HT1080 (cell line): ENCODE results near the gene FARP1. TPM values are rescaled to one million over a fixed set of nuclear protein-coding genes. Genes with fewer than 3 reads are reported as not detected.

ENCODE experiments used
- DNase-seq: peaks from one replicate; pipeline ENCODE4 v3.0.0-alpha.2; 2015; ENCODE audit warnings: low read depth
- total RNA-seq: library from RNA; depleted of rRNA; stranded (reverse); fragments of >200 nt; shearing (Covaris generic); gene quantifications from 2 replicates; pipeline ENCODE4 v1.2.3, GENCODE V29; 2014

The FARP1 gene
- total RNA-seq, 1 experiment from 2014 or later, result 17.7 TPM

DNA sequence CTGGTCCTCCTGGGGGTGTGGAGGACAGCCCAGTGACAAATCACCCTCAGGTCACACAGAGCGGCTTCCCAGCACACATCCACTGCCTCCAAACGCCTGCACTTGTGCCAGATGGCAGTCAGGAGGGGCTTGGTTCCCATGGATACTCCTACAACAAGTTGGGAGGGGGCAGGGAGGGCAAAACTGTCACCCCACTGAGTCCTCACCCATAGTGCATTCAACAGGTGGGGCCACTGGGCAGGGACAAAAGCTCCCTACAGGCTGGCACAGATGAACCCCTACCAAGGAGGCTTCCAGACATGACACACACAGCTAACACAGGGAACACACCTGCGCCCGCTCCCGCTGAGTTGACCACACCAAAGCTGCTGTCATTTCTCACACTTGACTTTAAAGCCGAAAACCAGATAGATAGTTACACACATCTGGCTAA lies 313.5 kb downstream of the FARP1 start:
- no peak for DNase-seq

DNA sequence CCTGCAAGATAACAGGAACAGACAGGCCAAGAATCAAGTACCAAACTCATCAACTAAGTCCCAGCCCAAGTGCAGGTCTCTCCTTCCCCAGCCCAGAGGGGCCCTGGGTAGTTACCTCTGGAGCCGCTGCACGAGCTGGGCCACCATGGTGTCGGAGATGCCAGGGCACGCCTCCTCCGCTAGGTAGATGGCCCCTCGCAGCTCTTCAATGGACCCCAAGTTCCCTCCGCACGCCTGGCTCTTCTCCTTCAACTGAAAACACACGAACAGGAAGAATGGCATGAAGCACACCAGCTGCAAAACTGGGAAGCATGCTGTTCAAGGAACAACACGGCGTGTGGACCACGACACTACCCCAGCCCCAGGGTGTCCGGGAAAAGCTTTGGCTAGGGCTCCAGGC lies 314.2 kb downstream of the FARP1 start:
- no peak for DNase-seq

DNA sequence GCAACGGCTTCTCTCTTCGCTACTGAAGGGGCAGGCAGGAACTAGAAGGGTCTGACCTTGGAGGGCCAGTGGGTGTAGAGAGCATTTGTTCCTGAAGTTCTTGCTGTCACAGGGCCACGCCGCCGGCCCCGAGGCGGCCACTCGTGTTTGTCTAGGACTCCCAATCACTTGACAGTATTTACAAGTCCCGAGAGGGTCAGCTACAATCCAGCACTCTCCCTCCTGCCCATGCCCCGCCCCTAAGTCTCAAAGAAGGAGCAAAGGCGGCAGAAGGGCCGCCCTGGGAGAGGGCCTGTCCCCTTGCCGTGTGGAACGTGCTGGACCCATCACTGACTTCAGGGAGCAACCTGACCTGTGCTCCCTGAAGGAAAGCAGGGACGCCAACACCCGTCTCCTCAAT lies 315.5 kb downstream of the FARP1 start:
- no peak for DNase-seq

DNA sequence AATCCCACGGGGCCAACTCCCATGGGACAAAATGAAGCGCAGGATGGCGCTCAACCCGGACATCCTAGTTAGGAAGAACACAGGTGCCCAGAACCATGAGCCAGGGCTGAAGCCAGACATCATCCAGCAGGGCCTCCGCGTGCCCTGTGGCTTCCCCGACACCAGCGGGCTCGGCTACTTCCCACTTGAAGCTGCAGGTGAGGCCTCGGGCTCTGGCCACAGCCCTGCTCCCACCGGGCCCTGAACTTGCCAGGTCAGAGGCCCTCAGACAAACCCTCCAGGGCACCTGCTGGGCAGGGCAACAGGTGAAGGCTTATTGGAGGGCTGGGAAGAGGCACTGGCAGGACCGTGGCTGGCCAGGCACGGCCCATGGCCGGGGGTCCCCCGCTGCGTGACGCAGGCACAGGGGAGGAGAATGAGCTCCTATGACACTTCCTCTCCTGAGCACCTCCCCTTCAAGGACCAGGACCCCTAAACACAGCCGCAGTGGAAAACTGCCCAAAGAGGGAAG lies 316.3 kb downstream of the FARP1 start:
- no peak for DNase-seq

DNA sequence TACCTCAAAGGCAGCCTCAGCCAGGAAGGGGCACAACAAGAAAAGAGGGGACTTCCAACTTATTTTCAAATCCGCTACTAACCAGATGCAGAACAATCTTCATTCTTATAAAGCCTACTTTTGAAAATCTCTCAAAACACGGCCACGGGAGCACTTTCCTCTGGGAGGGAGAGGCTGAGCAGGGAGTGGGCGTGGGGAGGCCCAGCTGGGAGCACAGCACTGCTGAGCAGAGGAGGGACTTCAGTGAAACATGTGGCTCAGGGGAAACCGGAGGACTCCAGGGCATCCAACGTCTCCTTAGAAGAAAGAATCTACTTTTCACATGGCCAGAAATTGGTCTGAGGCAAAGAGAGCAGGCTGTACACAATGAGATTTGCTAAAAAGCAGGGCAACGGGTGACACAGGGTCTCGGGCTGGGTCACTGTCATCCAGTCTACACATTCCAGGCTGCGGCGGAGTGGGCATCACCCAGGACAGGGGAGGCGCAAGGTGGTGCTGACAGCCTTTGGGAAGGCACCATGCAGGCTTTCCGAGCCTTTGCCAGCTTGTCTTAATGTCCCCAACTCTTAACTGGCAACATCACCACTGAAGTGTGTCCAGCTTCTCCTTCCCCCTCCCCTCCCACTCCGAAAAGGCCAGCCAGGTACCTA lies 317.0 kb downstream of the FARP1 start:
- DNase-seq, result no peak

DNA sequence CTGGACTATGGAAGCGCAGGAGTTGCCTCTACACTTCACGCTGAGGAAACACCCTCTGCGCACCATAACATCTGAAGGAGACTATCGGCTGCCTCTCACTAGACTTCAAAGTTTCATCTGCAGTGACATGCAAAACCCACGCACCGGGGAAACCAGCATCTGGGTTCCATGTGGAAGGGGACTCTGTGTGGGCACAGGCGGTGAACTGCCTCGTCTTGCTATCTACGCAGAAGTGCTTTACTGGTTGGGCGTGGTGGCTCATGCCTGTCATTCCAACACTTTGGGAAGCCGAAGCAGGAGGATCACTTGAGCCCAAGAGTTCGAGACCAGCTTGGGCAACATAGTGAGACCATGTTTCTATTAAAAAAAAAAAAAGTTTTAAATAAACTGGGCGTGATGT lies 317.6 kb downstream of the FARP1 start:
- no peak for DNase-seq

DNA sequence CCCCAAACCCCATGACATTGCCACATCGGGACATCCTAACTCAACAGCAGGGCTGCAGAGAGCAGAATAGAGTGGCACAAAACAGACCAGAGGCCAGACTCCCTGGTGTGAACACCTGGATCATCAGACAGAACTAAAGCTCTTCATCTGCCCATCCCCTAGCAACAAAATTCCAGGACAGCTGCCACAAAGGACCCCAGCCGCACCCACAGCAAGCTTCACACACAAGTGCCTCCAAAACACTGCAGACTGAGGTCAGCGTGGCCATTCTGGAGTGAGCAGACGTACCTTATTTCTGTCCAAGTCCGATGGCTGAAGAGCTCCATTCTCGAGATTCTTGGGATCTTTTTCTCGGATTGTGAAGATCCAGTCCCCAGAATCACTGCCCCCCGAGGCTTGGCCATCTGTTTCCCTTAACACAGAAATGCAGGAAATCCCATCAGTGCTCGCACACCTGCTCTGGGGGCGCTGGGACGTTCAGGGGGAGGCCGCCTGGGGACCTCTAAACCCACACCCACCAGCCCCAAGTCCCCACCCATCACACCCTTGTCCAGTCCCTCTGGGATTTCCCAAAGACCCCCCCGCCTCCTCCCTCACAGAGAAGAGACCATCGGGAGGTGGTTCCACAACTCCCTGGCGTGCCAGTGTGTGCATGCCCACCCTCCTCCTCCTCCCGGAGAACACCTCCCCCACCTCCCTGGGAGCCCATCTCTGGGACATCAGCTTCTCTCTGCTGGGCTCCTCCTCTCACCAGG lies 318.8 kb downstream of the FARP1 start:
- no peak for DNase-seq

DNA sequence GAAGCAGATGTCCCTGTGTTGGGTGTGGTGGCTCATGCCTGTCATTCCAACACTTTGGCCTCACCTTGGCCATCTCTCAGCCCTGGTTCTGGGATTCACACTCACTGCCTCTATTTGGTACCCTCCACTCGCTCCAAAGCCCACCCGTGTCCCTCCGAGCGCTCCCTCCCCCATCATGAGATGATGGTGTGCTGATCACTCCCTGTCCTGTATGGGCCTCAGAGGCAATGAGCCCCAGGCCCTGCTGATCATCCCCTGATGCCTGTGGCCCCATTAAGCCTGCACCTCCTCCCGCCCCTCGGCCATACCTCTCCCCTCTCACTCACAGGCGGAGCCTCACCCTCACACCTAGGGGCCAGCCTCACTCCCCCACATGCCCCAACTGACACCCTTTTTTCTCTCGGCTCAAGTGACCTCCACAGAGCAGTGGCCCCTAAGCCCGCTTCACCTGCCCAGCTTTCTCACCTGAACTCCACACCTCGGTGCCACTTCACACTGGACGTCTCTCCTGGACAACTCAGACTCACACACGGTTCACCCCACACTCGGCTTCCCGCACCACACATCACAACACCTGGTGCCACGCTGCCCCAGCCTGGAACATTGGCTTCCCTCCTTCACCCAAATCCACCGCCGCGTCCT lies 319.5 kb downstream of the FARP1 start:
- no peak for DNase-seq

DNA sequence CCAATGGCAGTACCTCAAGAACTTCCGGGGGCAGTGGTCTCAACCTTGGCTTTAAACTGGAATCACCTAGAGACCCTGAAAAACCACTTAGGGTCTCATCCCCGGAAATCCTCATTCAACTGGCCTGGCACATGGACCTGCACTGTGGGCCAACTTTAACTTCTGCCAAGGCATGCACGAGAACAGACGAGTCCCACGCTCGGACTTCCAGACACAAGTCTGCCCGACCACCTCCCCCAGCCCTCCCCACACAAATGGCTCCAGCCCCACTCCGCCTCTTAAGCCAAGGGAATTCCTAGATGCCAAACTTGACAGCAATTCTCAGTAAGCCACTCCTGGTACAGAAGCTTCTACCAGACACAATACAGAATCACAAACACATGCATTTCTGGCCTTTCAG lies 320.1 kb downstream of the FARP1 start:
- DNase-seq, result no peak

DNA sequence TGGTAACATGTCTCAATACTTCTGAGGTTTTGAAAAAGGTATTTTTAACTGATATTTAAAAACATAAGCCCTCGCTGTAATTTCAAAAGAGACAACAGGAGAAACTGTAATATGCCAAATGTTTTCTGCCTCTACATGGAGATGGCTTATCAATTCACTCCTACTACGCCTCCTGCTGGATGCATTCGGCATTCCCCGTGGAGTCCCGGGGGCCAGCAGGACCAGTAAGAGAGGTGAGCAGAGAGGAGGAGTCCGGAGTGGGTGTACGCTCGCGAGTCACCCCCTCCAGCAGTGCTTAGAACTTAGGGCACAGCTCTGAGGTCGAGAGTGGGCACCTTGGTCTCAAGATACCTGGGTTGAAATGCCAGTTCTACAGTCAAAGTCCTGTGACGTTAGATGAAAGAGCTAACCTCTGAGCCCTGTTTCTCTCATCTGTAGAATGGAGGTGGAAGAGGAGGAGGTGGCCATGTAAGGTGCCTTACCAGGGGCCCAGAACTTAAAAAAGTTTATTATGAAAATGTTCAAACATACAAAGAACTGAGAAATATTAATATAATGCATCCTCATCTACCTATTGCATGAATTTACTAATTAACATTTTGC lies 323.8 kb downstream of the FARP1 start:
- DNase-seq, result peak; percentile 63

DNA sequence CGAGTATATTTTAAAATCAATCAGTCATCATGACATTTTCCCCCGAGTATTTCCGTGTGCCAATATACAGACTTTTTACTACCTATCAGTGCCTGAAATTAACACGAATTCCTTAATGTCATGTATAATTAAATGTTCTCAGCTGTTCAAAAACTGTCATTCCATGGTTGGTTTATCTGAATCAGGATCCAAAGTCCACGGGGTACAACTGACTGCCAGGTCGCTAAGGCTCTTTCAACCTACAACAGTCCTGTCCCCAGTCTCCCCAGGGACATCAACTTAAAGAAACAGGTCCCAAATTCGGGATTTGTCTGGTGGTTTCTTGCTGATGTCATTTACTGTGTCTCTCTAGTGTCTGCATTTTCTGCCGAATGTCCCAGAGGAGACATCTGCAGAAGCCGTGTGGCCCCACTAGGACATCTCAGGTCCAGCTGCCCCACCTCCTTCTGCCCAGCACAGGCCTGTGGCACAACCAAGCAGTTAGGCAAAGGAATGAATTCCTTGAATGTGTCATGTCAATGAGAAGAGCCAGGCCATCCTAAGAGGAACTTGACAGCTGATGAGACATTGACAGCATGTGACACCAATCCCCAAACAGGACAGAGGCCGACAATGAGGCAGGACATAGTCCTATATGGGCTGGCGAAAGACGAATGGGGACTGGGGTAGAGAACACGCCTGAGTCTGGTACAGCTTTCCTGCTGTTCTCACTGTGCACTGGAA lies 324.5 kb downstream of the FARP1 start:
- no peak for DNase-seq

DNA sequence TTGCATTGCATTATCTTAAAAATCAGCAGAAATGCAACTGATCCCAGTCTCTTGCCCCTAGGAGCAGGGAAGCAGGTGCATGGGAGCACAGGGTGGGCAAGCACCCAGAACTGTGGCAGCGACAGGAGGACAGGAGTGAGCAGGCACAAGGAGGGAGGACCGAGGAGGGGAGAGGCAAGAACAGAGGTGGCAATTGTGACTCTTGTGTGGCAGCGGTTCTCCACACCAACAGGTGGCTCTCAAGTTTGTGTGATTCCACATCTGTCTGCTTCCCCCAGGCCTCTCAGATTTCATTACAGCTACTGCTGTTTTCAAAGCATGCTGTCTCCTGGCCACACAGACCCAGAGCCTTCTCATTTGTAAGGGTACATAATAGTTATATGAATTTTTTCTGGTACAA lies 325.5 kb downstream of the FARP1 start:
- no peak for DNase-seq

DNA sequence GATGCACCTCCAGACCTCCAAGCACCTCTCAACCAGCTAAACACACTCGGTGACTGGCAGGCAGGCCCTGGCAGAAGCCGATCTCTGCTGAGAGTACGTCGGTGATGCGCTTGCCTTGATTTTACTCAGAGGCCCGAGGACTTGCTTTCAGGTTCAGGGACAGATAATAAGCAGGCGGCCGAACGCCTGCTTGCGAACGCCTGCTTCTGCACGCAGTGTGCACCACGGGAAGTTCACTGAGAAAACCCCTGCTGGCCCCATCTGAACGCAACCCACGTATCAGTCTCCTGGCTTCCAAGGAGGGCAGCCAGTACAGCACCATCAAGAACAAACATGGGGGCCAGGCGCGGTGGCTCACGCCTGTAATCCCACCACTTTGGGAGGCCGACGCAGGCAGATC lies 326.0 kb downstream of the FARP1 start:
- no peak for DNase-seq

DNA sequence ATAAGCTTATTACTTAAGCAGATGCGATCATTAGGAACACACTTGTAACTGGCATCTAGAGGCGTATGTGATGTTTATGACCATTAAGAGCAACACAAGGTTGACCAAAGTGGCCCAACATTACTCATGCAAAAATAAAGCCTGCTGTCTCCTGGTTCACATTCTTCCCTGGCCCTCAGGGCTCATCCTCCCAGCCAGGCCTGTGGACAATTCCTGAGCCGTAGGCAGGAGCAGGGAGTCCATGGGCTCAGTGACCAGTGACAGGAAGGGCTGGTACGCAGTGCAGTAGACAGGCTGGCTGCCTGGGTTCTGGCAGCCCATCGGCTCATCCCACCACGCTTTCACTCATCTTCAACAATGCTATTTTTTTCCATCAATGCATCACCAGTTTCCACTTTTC lies 328.0 kb downstream of the FARP1 start:
- DNase-seq, result no peak

DNA sequence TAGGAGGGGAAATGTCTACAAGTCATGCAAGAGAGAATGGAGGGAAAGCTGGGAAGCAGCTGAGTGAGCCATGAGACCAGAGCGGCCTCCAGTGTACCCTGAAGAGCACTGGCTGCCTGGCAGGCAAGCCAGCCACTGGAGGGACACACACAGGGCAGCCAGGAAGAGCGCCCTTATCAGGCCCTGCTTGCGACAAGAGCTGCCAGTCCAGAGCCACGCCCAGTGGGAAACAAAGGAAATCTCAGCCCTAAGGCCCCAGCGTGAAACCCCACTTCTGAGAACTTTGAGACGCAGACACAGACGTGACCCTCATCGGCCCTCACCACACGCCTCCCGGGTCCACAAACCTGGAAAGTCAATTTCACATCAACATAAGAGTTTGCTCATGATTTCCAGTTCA lies 329.0 kb downstream of the FARP1 start:
- DNase-seq, result no peak

DNA sequence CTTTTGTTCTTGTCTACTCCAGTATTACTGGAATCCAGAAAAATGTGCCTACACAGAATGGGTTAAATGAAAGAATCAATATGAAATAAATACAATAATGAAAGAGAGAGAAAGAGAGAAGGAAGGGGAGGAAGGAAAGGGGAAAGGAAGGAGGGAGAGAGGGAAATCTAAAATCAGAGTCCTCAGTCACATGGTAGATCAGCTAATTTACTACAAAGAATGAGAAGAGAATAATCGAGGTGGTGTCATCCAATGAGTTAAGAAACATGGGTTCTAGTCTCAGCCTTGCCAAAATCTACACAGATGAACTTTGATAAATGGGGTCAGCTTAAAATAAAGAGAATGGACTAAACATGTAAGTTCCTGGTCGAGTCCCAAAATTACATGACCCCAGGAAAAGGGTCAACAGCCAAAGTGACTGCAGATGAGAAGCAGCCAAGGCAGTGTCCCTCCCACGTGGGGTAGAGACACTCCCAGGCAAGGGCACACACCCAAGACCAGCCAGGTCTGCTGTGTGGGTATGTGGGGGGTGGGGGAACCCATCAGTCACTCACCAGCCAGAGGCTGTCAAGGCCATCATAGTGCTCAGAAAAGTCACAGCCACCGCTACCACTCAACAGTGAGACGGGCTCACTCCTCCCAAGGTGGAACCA lies 330.4 kb downstream of the FARP1 start:
- DNase-seq, result no peak

DNA sequence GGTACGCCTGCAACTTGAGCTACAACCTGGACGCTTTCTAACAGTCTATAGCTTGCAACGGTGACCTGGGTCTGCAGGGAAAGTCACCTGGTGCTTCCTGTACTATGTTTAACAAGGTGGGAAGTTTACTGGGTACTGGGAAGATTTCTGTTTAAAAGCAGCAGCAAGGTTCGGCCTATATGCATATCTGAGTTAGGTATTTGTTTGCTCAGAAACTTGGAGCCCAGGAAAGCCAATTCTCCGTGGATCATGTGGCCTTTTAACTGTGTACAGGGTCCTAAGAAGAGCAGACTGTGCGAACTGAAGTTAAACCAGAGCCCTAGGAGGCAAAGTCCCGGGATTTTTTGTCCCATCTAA lies 330.9 kb downstream of the FARP1 start:
- no peak for DNase-seq

DNA sequence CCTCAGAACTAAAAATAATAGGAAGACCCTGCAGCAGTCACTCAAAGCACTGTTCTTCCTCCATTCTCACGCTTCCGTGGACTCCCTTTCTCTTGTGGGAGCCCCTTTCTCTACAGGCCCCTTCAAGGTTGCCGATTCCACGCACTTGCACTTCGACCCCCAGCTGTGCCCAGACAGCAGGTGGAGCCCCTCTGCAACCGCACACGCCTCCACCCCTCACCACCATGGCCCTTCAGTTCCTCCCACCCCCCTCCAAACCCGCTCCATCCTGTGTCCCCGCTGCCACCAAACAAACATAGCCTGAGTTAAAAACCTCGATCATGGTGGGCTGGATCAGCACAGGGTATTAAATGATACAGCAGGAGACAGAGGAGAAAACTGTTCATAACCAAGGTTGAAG lies 331.4 kb downstream of the FARP1 start:
- DNase-seq, result no peak

DNA sequence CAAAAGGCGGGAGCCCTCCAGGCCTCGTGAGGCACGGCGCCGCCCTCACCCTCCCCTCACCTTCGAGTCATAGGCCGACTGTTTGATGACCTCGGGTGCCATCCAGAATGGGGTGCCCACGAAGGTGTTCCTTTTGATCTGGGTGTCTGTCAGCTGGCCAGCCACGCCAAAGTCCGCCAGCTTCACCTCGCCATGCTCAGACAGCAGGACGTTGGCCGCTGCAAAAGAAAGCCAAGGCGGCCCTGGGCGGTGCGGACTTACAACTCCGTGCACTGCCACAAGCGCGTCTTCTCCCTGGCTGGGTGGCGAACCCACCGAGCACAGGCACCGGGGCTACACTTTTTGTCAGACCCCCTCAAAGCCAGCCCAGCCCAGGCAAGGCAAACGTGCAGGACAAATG lies 331.9 kb downstream of the FARP1 start:
- DNase-seq, result no peak

DNA sequence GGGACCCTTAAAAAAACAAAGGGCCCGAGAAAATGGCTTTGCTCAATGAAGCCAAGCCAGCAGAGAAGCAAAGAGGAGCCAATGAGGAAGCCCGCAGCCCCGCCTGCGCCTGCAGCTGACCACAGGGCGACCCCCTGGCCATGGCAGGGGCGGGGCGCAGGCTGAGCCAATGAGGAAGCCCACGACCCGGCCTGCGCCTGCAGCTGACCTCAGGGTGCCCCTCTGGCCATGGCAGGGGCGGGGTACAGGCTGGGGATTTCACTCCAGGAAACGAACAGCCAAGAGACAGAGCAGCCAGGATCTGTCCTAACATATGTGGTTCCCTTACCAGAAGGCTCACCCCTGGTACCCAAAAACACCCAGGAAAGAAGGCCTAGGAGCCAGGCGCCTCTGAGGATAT lies 332.6 kb downstream of the FARP1 start:
- DNase-seq, result no peak

DNA sequence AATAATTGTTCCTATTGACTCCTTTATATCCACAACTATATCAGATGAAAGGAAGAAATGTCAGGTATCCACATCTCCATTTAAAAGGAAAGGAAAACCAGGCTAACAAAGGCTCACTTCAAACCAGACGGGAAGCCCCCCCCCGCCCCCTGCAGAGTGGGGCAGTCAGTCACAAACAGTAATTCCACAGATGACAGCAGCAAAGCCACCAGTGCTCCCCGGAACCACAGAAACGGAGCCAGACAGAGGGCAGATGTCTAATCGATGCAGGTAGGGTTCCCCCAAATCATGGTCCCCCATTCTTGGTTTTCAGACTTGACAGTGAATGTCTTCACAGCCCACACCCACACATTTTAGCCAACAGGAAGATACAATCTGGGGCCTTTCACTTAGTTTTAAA lies 333.2 kb downstream of the FARP1 start:
- peak; percentile 57 for DNase-seq
